ENCODE data around the gene TRANK1.

Gene TRANK1

DNA sequence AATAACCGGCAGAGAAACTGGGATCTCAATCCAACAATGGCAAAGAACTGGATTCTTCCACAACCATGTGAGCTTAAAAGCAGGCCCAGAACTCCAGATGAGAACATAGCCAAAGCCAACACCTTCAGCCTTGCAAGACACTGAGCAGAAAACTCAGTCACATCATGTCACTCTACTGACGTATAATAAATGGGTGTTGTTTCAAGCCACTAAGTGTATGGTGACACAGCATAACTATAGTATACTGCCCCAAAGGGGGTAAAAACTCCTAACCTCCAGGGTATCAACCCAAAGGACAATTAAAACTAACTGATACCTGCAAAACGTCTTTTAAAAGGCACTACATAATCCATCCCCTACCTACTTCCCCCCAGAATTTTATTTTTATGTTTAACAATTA lies 69.5 kb downstream of the TRANK1 start:
- no peak overlapping the region for H3K27ac ChIP-seq (replicated peaks)
- TF ChIP-seq GABPA (IDR thresholded peaks at IDR 0.05; ENCODE audit: low read depth) (no peak), REST (IDR thresholded peaks at IDR 0.05; ENCODE audit: insufficient replicate concordance, low read depth) (no peak), POLR2AphosphoS5 (IDR thresholded peaks at IDR 0.05; ENCODE audit: low read depth) (no peak)
- TF ChIP-seq, protein P1, sequence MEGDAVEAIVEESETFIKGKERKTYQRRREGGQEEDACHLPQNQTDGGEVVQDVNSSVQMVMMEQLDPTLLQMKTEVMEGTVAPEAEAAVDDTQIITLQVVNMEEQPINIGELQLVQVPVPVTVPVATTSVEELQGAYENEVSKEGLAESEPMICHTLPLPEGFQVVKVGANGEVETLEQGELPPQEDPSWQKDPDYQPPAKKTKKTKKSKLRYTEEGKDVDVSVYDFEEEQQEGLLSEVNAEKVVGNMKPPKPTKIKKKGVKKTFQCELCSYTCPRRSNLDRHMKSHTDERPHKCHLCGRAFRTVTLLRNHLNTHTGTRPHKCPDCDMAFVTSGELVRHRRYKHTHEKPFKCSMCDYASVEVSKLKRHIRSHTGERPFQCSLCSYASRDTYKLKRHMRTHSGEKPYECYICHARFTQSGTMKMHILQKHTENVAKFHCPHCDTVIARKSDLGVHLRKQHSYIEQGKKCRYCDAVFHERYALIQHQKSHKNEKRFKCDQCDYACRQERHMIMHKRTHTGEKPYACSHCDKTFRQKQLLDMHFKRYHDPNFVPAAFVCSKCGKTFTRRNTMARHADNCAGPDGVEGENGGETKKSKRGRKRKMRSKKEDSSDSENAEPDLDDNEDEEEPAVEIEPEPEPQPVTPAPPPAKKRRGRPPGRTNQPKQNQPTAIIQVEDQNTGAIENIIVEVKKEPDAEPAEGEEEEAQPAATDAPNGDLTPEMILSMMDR (IDR thresholded peaks at IDR 0.05; ENCODE audit: insufficient read depth, low read length) = no peak
- no peak for DNase-seq (ENCODE audit: low read depth in 1 of 2, low spot score in 1 of 2)
- no peak overlapping the region for H3K4me3 ChIP-seq (replicated peaks; ENCODE audit: insufficient read depth, low read length)
- H3K27me3 ChIP-seq (ENCODE audit: insufficient read depth, poor library complexity, severe bottlenecking) = no peaks in the 10 kb centered on the region

DNA sequence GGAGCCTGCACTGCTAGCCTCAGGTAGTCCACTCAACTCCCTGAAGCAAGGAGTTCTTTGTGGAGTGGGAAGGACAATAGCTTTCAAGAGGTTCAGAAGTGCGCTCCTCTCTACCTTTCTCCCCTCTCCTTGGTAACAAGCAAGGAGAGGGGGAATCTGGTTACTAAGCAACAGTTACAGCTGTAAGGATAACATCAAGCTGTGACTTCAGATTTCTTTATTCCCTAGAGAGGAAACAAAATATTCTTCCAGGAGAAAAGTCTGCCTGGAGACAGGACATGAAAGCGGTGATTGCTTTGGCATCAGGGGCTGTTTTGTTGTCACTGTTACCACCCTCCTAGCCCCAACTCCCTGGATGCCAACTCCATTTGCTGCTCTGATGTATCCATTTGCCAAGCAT lies 70.4 kb downstream of the TRANK1 start:
- H3K27me3 ChIP-seq (ENCODE audit: insufficient read depth, poor library complexity, severe bottlenecking) = no peaks in the 10 kb centered on the region
- H3K4me3 ChIP-seq (replicated peaks; ENCODE audit: insufficient read depth, low read length) = no peak overlapping the region
- no peak for DNase-seq (ENCODE audit: low read depth in 1 of 2, low spot score in 1 of 2)
- no peak overlapping the region for H3K27ac ChIP-seq (replicated peaks)
- TF ChIP-seq SPI1 (IDR thresholded peaks at IDR 0.05; ENCODE audit: borderline replicate concordance, low read depth) = no peak
- TF ChIP-seq, protein P1 (IDR thresholded peaks at IDR 0.05; ENCODE audit: insufficient read depth, low read length) = no peak
- no peak for TF ChIP-seq GABPA (IDR thresholded peaks at IDR 0.05; ENCODE audit: low read depth)
- TF ChIP-seq POLR2AphosphoS5 (IDR thresholded peaks at IDR 0.05; ENCODE audit: low read depth) = no peak
- TF ChIP-seq REST (IDR thresholded peaks at IDR 0.05; ENCODE audit: insufficient replicate concordance, low read depth) = no peak

- DNase-seq (ENCODE audit: low read depth in 1 of 2, low spot score in 1 of 2) = no peak
- TF ChIP-seq REST (IDR thresholded peaks at IDR 0.05; ENCODE audit: insufficient replicate concordance, low read depth) (no peak), SPI1 (IDR thresholded peaks at IDR 0.05; ENCODE audit: borderline replicate concordance, low read depth) (no peak)
- no peaks in the 10 kb centered on the region for H3K27me3 ChIP-seq (ENCODE audit: insufficient read depth, poor library complexity, severe bottlenecking)
- no peak overlapping the region for H3K27ac ChIP-seq (replicated peaks)
- no peak overlapping the region for H3K4me3 ChIP-seq (replicated peaks; ENCODE audit: insufficient read depth, low read length)
These were observed 73.3 kb downstream of the TRANK1 start for GRCh38 chr3:36871379-36872126.
